HG03460 (cell line): ENCODE results near the gene ATP6V0A4.
A peak's percentile ranks its signal among the peaks of the same experiment; 100 is the strongest.
"Not testable (repeated sequence)": the region's sequence is repeated elsewhere in the genome, so short reads cannot be mapped to it uniquely, and the experiment has no call there.

ENCODE experiments used
- ATAC-seq: cut with Tn5 transposase; IDR thresholded peaks from one replicate; pipeline ENCODE4 v1.9.1; 2021; ENCODE audit not compliant: unreplicated experiment

ATP6V0A4 gene

DNA sequence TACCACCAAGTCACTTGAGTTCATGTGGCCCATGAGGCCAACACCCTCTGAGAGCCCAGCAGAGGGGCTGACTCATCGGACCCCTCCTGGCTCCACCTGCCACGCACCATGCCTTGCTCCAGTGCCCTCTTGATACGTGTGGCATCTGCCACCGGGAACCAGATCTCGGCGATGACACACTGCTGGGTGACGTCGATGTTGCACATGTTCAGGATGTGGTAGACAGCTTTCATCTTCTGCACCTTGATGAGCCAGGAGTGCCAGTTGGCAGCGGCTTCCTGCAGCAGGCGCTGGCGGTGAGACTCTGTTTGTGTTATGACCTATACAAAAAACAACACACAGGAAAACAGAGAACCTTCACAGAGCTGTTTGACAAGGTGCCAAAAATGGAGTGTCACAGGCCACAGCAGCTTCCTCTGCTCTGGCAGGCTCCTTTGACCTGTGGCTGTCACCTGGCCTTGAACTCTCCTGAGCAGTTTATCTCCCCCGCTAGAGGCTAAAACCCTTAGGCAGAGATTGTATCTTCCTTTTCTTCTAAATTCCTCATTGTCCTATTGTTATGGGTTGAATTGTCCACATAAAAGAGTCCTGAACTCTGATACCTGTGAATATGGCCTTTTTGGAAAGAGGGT is 45.4 kb downstream of the ATP6V0A4 start:
- ATAC-seq = peak; percentile 91

DNA sequence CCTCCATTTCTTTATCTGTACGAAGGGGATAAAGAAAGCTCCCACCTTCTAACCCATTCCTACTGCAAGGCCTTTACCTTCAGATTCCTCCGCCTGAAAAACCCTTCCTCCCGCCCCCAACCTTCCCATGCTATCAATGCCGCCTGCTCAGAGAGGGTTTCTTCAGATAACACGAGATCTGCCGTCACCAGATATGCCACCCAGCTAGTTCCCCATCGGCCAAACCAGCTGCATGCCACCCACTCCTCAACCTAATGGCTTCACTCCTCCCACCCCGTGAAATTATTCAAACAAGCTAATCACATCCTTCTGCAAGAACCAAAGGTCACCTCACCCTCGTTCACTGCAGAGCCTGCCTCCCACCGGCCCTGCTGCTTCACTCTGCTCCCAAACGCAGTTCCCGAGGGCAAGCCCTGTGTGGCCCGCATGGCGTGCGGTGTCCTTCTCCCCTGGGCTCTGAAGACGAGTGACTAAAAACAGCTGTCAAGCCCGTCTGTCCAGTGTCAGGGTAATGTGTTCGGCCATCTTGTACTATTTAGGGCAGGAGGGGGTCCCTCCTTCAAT is 47.0 kb downstream of the ATP6V0A4 start:
- no peak for ATAC-seq

DNA sequence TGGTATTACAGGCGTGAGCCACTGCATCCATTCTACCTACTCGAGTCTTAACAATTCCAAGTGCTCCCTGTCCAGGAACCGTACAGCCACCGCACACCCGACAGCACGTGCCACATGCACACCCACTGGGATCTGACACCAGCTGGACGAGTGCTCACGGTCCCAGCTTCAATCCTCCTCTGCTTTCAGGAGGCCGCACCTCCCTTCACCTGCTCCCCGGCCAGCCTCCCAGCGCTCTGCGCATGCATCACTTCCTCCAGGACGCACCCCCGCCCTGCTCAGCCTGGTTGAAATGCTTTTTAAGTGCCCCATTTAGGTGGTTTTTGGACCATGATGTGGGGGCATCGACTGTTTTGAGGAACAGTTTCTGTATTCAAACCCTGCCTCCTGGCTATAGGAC is 47.5 kb downstream of the ATP6V0A4 start:
- ATAC-seq = no peak

DNA sequence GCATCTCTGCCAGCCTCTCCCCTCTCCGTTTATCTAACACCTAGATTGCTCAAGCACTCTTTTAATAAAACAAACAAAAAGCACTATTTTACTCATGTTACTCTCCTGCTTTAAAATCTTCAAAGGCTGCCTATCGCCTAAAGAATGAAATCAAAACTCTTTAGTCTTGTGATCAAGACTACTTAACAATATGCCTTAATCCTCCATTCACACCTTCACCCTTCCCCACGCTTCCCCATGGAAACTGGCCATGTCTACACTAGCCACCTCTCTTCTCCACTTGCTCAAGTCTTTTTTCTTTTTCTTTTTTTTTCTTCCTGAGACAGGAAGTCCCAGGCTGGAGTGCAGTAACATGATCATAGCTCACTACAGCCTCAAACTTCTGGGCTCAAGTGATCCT is 48.0 kb downstream of the ATP6V0A4 start:
- ATAC-seq = no peak

DNA sequence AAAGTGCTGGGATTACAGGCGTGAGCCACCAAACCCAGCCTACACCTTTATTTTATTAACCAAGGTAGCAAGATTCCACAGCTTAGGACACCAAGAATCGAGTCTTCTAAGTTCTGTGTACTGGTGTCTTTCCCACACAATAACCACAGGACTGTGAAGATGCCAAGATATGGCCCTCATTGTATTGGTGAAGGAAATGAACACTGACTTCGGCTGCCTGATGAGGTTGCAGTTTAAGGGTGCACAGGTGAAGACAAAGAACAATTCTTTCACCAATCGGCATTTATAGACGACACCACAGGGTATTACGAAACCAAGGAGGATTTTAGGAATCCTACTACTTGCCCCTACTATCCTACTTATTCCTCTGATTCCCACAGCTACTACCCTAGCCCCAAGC is 49.3 kb downstream of the ATP6V0A4 start:
- no peak for ATAC-seq

DNA sequence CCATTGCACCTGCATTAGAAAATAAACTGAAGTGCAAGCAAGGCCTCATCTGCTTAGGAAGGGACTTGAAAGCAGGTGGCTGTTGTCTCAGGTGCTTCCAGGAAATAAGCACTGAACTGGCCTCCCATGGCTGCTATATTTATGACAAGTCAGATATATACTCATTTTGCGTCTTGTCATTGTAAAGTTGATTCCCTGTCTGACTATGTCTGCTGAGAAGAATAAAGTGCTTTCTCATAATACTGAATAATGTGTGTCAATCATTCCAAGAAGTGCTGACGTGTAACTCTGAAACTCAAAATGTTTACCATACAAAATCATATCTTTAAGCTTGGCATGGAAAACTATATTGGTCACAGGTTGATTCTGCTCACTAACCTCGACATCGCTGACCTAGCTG is 51.9 kb downstream of the ATP6V0A4 start:
- no peak for ATAC-seq

DNA sequence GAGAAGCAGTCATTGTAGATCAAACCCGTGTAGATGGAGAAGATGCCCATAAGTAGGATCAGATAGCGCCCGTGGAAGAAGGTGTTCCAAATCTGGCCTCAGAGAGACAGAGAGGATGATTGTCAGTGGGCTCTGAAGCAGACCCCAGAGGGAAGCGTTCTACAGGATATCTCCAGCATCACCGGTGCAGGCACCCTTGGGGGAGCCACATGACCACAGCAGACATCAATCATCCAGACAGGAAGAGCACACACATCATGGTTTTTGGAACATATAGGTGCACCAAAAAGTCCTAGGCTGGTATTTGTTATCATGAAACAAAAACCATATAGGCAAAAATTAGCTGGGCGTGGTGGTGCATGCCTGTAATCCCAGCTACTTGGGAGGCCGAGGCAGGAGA is 52.8 kb downstream of the ATP6V0A4 start:
- no peak for ATAC-seq

DNA sequence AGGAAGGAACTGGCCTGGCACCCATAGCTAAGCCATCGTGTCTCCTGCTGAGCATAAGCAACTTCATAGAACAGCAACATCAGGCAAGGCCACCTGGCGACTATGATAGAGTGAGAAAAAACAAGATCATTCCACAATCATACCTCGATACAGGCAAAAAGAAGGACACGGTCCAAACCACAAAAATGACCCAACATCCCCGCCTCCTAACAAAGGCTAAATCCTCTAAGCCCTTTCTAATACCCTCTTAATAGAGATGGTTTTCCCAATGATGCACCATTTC is 56.6 kb downstream of the ATP6V0A4 start:
- no peak for ATAC-seq

DNA sequence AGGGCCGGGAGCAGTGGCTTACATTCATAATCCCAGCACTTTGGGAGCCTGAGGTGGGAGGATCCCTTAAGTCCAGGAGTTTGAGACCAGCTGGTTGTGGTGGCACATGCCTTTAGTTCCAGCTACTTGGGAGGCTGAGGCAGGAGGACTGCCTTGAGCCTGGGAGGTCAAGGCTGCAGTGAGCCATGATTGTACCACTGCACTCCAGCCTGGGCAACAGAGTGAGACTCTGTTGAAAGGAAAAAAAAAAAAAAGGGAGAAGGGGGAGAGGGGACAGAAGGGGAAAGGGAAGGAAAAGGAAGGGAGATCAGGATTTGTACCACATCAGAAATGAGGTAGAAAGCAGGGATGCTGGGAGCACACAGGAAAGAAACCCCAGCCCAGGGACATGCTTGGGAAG is 58.1 kb downstream of the ATP6V0A4 start:
- ATAC-seq = no peak

DNA sequence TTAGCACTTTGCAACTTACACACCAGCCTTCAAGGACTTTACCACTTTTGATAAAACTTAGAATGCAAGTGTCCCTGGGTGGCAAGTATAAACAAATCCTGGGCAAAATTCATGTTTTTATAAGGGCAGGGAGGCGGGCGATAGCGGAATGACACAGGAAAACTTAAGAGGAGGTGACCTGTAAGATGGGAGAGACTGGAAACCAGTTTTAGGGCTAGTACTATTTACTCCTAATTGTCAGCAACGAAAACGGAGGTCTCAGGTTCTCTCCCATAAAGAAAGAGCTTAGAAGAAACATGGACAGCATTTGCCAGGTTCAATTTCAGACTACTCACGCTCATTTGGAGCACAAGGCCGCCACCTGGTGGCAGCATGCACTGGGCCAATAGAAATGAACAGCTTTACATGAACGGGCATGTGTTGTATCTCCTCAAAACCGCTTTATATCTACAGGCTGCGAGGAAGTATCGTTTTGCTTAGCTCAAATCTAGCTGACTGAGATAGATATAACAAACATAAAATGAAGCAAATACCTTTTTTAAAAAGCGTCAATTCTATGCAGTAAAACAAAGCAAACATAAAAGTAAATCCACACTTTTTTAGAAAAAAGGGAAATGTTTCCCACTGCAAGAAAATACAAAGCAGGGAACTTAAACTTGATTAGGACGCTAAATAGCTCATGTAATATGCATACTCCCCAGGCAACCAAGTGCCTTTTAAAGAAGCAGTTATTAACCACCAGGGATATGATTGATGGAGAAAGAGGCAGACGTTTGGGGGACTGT is 59.3 kb downstream of the ATP6V0A4 start:
- peak; percentile 95 for ATAC-seq

DNA sequence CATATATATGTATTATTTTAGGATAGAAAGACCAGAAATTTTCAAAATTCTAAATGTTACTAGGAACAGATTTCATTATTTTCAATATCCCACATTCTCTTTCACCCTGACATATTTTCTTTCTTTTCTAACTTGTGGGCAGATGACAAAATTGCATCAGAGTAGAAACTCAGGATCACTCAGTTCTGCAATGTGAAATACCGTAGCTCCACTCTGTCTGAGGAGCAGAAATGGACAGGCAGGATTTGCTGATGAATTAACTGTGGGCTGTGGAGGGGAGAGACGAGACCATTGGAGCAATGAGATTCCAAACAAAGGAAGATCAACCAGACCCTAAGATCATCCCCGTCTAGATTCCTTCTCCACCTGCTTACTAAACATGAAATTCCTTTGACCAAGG is 59.9 kb downstream of the ATP6V0A4 start:
- ATAC-seq = no peak

DNA sequence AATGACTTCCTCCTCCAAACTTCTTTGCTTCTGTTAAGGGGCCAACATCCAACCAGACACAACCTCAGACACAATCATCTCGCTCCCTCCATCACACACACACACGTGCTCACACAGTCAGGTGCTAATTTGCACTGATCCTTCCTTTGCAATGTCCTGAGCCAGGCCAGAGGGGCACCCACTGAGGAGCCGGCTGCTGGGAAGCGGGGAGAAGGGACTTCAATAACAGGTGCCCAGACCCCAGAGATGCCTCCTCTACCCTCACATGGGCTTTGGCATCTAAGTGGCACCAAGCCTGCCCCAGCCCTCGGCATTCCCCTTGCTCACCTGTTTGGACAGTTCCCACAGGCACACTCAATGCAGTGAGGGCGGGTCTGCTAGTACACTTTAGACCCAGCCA is 62.6 kb downstream of the ATP6V0A4 start:
- ATAC-seq = no peak

DNA sequence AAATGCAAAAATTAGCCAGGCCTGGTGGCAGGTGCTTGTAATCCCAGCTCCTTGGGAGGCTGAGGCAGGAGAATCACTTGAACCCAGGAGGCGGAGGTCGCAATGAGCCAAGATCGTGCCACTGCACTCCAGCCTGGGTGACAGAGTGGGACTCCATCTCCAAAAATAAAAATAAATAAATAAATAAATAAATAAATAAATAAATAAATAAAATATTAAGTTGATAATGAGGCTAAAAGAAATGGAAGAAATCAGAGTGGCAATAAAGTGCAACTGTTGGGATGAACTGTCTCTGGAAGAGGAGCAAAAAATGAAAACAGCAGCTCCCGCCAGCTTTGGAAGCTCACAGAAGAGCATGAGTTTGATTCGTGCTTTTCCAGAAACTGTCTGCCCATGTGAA is 66.3 kb downstream of the ATP6V0A4 start:
- ATAC-seq = not testable (repeated sequence)

DNA sequence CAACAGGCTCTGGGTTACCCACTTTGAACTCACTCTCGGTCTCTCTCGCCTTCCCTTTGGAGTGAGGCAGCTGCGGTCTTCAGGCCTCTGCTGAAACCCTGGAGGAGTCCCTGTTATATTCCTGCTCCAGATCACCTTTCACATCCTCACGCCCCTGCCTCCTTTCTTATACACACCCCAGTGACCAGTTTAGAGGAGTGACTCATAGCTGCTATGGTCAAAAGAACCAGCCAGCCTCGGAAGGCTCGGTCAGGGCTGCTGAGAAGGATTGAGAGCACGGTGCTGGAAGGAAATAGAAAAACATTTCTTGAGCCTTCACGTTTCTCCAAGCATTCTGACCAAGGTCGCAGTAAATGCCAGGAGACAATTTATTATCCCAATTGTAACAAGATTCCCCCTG is 68.6 kb downstream of the ATP6V0A4 start:
- no peak for ATAC-seq

DNA sequence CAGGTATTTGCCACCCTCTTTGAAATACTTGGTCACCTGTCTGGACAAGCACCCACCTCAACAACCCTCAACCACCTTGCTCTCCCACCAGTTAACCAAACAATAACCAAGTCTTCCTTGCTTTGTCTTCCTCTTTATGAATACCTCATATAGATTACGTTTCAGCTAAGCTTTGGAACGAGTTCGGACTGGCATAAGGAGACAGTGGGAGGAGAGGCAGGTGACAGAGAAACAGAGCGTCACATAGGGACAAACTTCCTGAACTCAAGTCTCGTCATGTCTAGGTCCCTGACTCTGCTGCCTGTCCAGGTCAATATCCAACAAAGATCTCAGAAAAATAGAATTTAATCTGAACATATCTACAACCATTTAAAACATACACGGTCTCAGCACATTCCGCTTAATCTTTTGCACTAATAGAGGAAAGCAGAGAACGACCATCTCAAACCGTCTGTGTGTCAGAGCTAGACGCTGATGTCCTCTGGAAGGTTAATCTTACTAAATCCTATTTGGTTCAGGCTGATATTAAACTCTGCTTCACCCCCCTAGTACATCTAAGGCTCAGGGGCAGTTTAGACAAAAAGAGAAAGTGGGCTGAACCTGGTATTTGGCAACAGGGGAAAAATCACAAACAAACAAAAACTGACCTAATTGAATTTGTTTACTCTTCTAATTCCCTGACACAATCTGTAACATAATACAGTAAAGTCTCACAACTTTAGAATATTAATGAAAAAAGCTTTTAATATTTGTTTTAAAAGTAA is 70.5 kb downstream of the ATP6V0A4 start:
- ATAC-seq = no peak

DNA sequence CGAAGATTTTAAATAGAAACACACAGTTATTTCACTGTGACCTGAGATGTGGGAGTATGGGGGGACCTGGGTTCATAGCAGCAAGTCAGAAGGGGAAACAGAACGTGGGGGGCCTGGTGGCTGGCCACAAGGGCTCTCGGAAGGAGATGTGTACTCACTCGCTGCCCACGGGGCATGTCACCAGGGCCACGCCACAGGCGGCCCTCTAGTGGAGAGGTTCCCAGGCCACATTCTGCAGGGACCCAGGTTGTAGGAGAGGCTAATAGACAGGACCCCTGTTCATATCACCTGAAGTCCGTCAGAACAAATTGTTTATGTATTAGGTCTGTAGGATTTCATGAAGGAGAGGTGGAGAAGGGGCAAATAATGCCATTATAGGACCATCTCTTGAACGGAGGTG is 71.7 kb downstream of the ATP6V0A4 start:
- no peak for ATAC-seq

DNA sequence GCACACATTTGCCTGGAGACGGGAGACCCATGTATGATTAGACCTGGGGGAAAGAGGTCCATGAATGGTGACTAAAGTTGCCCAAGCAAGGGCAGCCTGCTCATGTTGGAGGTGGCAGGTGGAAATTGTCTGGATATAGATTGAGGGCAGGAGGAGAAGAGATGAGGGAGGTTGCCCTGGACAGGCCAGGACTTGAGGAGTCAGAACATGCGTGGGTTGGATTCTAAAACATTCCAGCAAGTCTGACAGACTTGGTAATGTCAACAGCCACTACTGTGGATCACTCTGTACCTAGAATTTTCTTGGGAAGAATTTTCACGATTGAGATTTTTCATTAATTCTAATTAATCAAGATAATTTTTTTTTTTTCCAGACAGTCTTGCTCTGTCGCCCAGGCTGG is 77.7 kb downstream of the ATP6V0A4 start:
- no peak for ATAC-seq

DNA sequence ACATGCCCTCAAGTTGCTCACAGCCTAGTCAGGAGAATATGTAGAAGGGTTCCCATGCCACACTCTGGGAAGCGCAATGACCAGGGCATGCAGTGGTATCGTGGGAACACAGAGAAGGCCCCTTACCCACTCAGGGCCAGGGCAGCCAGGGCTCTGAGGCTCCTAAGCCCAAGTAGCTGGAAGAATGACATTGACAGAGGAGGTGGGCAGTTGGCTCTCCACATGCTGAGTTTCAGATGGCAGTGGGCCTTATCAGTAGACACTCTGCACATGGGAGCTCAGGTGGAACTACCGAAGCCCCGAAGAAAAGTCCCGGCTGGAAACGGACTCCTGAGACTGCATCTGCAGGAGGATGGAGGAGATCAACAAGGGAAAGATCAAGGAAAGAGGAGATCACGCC is 81.1 kb downstream of the ATP6V0A4 start:
- no peak for ATAC-seq

DNA sequence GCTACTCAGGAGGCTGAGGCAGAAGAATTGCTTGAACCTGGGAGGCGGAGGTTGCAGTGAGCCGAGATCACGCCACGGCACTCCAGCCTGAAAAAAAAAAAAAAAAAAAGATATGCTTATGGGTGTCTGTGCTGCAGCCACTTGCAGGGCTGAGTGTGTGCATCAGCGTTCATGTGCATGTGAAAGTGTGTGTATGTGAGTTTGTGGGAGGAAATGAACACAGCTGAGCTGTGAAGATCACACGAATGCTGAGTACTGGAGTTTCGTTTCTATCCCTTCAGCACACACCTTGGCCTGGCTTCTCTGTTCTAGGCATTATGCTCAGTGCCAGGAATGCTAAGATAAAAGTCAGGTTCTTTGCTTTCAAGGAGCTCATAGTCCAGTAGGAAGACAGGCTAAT is 84.8 kb downstream of the ATP6V0A4 start:
- ATAC-seq = no peak

DNA sequence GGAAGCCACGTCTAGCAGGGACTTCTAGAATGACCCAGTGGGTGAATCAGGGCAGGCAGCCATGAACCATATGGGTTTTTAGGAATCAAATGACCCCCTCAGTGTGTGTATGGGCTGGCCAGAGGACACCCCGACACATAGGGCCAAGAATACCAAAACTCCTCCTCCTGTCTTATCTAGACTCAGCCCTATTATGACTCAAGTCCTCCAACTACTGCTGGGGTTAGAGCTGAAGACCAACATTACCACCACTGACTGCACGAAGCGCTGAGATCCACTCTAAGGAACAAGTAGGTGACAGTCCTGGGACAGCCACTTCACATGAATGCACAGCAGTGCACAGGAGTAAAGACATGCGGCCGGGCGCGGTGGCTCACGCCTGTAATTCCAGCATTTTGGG is 85.3 kb downstream of the ATP6V0A4 start:
- no peak for ATAC-seq

DNA sequence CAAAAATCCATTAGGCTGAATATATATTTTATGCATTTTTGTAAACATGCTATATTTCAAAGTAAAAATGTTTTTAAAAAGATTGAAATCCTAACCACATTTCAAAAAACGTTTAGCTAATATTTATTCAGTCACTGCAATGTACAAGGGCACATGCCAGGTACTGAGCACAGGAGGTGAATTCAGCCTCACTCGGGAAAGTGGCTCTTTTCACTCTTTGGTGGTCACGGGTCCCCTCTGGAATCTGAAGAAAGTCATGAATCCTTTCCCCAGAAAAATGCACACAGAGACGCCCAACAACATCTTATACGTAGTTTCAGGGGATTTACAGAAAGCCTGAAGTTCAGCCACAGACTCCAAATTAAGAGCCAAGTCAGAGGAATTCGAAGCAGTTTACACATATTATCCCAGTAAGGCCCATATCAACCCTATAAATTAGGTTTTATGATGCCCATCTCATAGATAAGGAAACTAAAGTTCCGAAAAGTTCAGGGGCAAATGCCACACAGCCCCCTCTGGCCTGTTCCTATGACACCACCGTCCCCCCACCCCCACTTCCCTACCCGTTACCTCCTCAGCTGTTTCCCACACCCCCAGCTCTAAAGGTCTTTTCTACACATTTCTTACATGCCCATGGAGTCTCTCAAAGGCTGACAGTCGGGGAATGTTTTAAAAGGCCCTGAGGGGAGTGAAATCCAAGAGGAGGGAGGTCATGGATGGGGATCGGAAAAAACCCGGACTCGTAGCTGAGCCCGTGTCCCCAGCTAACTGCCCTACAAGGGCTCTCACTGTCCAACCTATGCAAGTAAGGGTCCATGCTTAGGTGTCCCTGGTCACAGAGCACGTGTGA is 87.2 kb downstream of the ATP6V0A4 start:
- ATAC-seq = no peak
